OCI-LY1 (cell line): ENCODE data around the gene CTTNBP2.

ENCODE experiments used
- H2AFZ ChIP-seq: fragments of 200-600 bp; sonication (generic), shearing (Covaris generic); 2 replicates; pipeline ENCODE4 v1.6.0; 2014; ENCODE audit warnings: antibody characterized with exemption, mild to moderate bottlenecking, low read length
- H3F3A ChIP-seq: fragments of 200-600 bp; sonication (generic), shearing (Covaris generic); 2 replicates; pipeline ENCODE4 v1.6.0; 2014; ENCODE audit warnings: mild to moderate bottlenecking, antibody characterized with exemption, low read length, moderate library complexity; ENCODE audit not compliant: insufficient read depth
- H3K27ac ChIP-seq: fragments of 200-600 bp; sonication (generic); 2 replicates; pipeline ENCODE4 v1.5.1; 2014; ENCODE audit warnings: low read length, mixed run types, mild to moderate bottlenecking, low read depth; ENCODE audit not compliant: poor library complexity, severe bottlenecking
- H3K27me3 ChIP-seq: fragments of 200-600 bp; sonication (generic); 2 replicates; pipeline ENCODE4 v1.6.0; 2014; ENCODE audit warnings: antibody characterized with exemption, mild to moderate bottlenecking, low read length, moderate library complexity; ENCODE audit not compliant: insufficient read depth
- H3K36me3 ChIP-seq: fragments of 200-600 bp; sonication (generic); 2 replicates; pipeline ENCODE4 v1.6.1; 2014; ENCODE audit warnings: mild to moderate bottlenecking, antibody characterized with exemption, low read length, moderate library complexity, mixed read lengths; ENCODE audit not compliant: insufficient read depth
- H3K4me1 ChIP-seq: fragments of 200-600 bp; sonication (generic); 2 replicates; pipeline ENCODE4 v1.5.1; 2014; ENCODE audit warnings: mild to moderate bottlenecking, low read length, moderate library complexity; ENCODE audit not compliant: insufficient read depth, severe bottlenecking
- H3K4me2 ChIP-seq: fragments of 200-600 bp; sonication (generic), shearing (Covaris generic); 2 replicates; pipeline ENCODE4 v1.6.1; 2014; ENCODE audit warnings: low read length
- H3K4me3 ChIP-seq: fragments of 200-600 bp; sonication (generic); 2 replicates; pipeline ENCODE4 v1.5.1; 2014; ENCODE audit warnings: low read length, low read depth, mild to moderate bottlenecking, mixed read lengths; ENCODE audit not compliant: poor library complexity, severe bottlenecking
- H3K79me2 ChIP-seq: fragments of 200-600 bp; shearing (Covaris generic); 2 replicates; pipeline ENCODE4 v1.6.1; 2016; ENCODE audit warnings: mixed run types, low read length, mixed read lengths; ENCODE audit not compliant: insufficient read depth
- H3K9ac ChIP-seq: fragments of 200-600 bp; sonication (generic), shearing (Covaris generic); 2 replicates; pipeline ENCODE4 v1.6.1; 2014; ENCODE audit warnings: mild to moderate bottlenecking, low read length, mixed read lengths
- H3K9me2 ChIP-seq: fragments of 200-600 bp; sonication (generic), shearing (Covaris generic); 2 replicates; pipeline ENCODE4 v1.6.1; 2014; ENCODE audit warnings: low read depth, mild to moderate bottlenecking, low read length, mixed read lengths
- H3K9me3 ChIP-seq: fragments of 200-600 bp; shearing (Covaris generic); 2 replicates; pipeline ENCODE4 v1.6.1; 2014; ENCODE audit warnings: low read length, mixed read lengths
- H4K20me1 ChIP-seq: fragments of 200-600 bp; sonication (generic), shearing (Covaris generic); 2 replicates; pipeline ENCODE4 v1.6.0; 2016; ENCODE audit warnings: mild to moderate bottlenecking, low read length; ENCODE audit not compliant: insufficient read depth
- EZH2 ChIP-seq: fragments of 200-600 bp; sonication (generic), shearing (Covaris generic); IDR thresholded peaks from 2 replicates; pipeline ENCODE4 v1.8.0; 2017; ENCODE audit warnings: borderline replicate concordance, mixed run types, mild to moderate bottlenecking, antibody characterized with exemption, low read length, moderate library complexity, mixed read lengths
- TF ChIP-seq, protein P1 (sequence below): fragments of 200-600 bp; sonication (generic), shearing (Covaris generic); IDR thresholded peaks from 2 replicates; pipeline ENCODE4 v1.5.1; 2017; ENCODE audit warnings: mild to moderate bottlenecking, antibody characterized with exemption, low read length, moderate library complexity, mixed read lengths

The CTTNBP2 gene

GRCh38 chr7:117830422-117830954, 42.8 kb downstream of the CTTNBP2 start:
- no peak for TF ChIP-seq EZH2
- TF ChIP-seq, protein P1, sequence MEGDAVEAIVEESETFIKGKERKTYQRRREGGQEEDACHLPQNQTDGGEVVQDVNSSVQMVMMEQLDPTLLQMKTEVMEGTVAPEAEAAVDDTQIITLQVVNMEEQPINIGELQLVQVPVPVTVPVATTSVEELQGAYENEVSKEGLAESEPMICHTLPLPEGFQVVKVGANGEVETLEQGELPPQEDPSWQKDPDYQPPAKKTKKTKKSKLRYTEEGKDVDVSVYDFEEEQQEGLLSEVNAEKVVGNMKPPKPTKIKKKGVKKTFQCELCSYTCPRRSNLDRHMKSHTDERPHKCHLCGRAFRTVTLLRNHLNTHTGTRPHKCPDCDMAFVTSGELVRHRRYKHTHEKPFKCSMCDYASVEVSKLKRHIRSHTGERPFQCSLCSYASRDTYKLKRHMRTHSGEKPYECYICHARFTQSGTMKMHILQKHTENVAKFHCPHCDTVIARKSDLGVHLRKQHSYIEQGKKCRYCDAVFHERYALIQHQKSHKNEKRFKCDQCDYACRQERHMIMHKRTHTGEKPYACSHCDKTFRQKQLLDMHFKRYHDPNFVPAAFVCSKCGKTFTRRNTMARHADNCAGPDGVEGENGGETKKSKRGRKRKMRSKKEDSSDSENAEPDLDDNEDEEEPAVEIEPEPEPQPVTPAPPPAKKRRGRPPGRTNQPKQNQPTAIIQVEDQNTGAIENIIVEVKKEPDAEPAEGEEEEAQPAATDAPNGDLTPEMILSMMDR, result no peak
- H3K9me3 ChIP-seq, result no peaks in the 10 kb centered on the region
- H3K4me3 ChIP-seq, result no peak overlapping the region
- no peak overlapping the region for H2AFZ ChIP-seq
- H3K36me3 ChIP-seq, result no peaks in the 10 kb centered on the region
- H3K79me2 ChIP-seq, result no peaks in the 10 kb centered on the region
- no peaks in the 10 kb centered on the region for H3K9me2 ChIP-seq
- H3K9ac ChIP-seq, result no peak overlapping the region
- no peaks in the 10 kb centered on the region for H4K20me1 ChIP-seq
- H3K4me1 ChIP-seq, result no peaks in the 10 kb centered on the region
- no peaks in the 10 kb centered on the region for H3K27me3 ChIP-seq
- H3K27ac ChIP-seq, result no peak overlapping the region
- H3F3A ChIP-seq, result no peaks in the 10 kb centered on the region
- no peak overlapping the region for H3K4me2 ChIP-seq

- no peak overlapping the region for H3K4me3 ChIP-seq
- H3K9me3 ChIP-seq, result no peaks in the 10 kb centered on the region
- no peak for TF ChIP-seq EZH2
- TF ChIP-seq, protein P1, result no peak
- H3K4me1 ChIP-seq, result no peaks in the 10 kb centered on the region
- H3K4me2 ChIP-seq, result no peak overlapping the region
- H3K9ac ChIP-seq, result no peak overlapping the region
- H3K27ac ChIP-seq, result no peak overlapping the region
- H2AFZ ChIP-seq, result no peak overlapping the region
- H3K27me3 ChIP-seq, result no peaks in the 10 kb centered on the region
- H3K36me3 ChIP-seq, result no peaks in the 10 kb centered on the region
- H3K79me2 ChIP-seq, result no peaks in the 10 kb centered on the region
- H3F3A ChIP-seq, result no peaks in the 10 kb centered on the region
- H3K9me2 ChIP-seq, result no peaks in the 10 kb centered on the region
- no peaks in the 10 kb centered on the region for H4K20me1 ChIP-seq
Observed at GRCh38 chr7:117829450-117830117, 43.7 kb downstream of the CTTNBP2 start.

DNA sequence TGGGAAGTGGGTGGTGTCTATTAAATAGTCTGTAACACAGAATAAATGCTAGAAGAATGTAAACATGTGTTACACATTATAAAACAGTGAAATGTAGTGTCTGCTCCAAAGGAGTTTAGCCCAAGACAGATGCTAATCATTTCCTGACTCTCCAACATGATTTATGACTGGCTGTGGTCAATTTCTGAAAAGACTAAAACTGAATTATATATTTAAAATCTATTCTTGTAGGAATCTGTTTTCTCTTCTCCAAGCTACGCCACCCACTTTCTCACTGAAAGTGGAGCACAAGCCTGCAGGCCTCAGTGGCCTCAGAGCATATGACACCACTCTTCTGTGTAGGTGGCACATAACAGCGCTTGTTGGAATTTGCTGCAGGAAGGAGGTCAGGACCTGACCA, 44.4 kb downstream of the CTTNBP2 start:
- Histone ChIP-seq H3K79me2 (no peaks in the 10 kb centered on the region), H4K20me1 (no peaks in the 10 kb centered on the region), H3K9ac (no peak overlapping the region), H3K4me1 (no peaks in the 10 kb centered on the region), H3K4me2 (no peak overlapping the region), H3F3A (no peaks in the 10 kb centered on the region), H3K9me3 (no peaks in the 10 kb centered on the region), H3K36me3 (no peaks in the 10 kb centered on the region), H3K4me3 (no peak overlapping the region), H3K9me2 (no peaks in the 10 kb centered on the region), H3K27ac (no peak overlapping the region), H3K27me3 (no peaks in the 10 kb centered on the region), H2AFZ (no peak overlapping the region)
- TF ChIP-seq EZH2, result no peak
- TF ChIP-seq, protein P1, result no peak
